ENCODE results near the gene GATAD2B.
"Not testable (repeated sequence)": the region's sequence is repeated elsewhere in the genome, so short reads cannot be mapped to it uniquely, and the experiment has no call there.

GATAD2B gene

GRCh38 chr1:153922076-153922971 lies 448 bp downstream of the GATAD2B start:
- no peak for DNase-seq (ENCODE audit: low spot score)
- peak; percentile 30 for TF ChIP-seq CTCF (IDR thresholded peaks at IDR 0.05; ENCODE audit: borderline replicate concordance, control extremely low read depth, extremely low read depth, insufficient read depth, missing control alignments)
- in situ Hi-C loops (cut with MboI; ENCODE audit: low sequenced_read_pairs, unreplicated experiment), result no loop called here

- no peak for TF ChIP-seq CTCF (IDR thresholded peaks at IDR 0.05; ENCODE audit: borderline replicate concordance, control extremely low read depth, extremely low read depth, insufficient read depth, missing control alignments)
- in situ Hi-C loops (cut with MboI; ENCODE audit: low sequenced_read_pairs, unreplicated experiment), result no loop called here
Measured at GRCh38 chr1:153921803-153922075, 1.0 kb downstream of the GATAD2B start.

GRCh38 chr1:153921080-153921802 lies 1.5 kb downstream of the GATAD2B start:
- DNase-seq (ENCODE audit: low spot score), result no peak
- TF ChIP-seq CTCF (IDR thresholded peaks at IDR 0.05; ENCODE audit: borderline replicate concordance, control extremely low read depth, extremely low read depth, insufficient read depth, missing control alignments), result no peak
- in situ Hi-C loops (cut with MboI; ENCODE audit: low sequenced_read_pairs, unreplicated experiment), result no loop called here

More at GRCh38 chr1:153921803-153922075, 1.0 kb downstream of the GATAD2B start:
- no peak for DNase-seq (ENCODE audit: low spot score)

GRCh38 chr1:153919876-153920852 lies 2.6 kb downstream of the GATAD2B start:
- DNase-seq (ENCODE audit: low spot score), result peak; percentile 29
- TF ChIP-seq CTCF (IDR thresholded peaks at IDR 0.05; ENCODE audit: borderline replicate concordance, control extremely low read depth, extremely low read depth, insufficient read depth, missing control alignments), result peak; percentile 32
- in situ Hi-C loops (cut with MboI; ENCODE audit: low sequenced_read_pairs, unreplicated experiment), result no loop called here

- DNase-seq (ENCODE audit: low spot score), result no peak
- in situ Hi-C loops (cut with MboI; ENCODE audit: low sequenced_read_pairs, unreplicated experiment), result no loop called here
- no peak for TF ChIP-seq CTCF (IDR thresholded peaks at IDR 0.05; ENCODE audit: borderline replicate concordance, control extremely low read depth, extremely low read depth, insufficient read depth, missing control alignments)
Measured at GRCh38 chr1:153916297-153916696, 6.5 kb downstream of the GATAD2B start.

- no peak for TF ChIP-seq CTCF (IDR thresholded peaks at IDR 0.05; ENCODE audit: borderline replicate concordance, control extremely low read depth, extremely low read depth, insufficient read depth, missing control alignments)
- DNase-seq (ENCODE audit: low spot score), result no peak
- in situ Hi-C loops (cut with MboI; ENCODE audit: low sequenced_read_pairs, unreplicated experiment), result no loop called here
Measured at GRCh38 chr1:153912349-153912748, 10.4 kb downstream of the GATAD2B start.

GRCh38 chr1:153910560-153910959 lies 12.2 kb downstream of the GATAD2B start:
- in situ Hi-C loops (cut with MboI; ENCODE audit: low sequenced_read_pairs, unreplicated experiment); DNase-seq (ENCODE audit: low spot score): not testable (repeated sequence)

Measured in GM13976 (cell line).